DND-41 (cell line): ENCODE measurements around the gene COL25A1.

Source experiments
- ATAC-seq: fragments of 200-7000 bp; cut with Tn5 transposase; 3 replicates; pipeline ENCODE4 v1.9.1; 2021; ENCODE audit warnings: low read depth; ENCODE audit not compliant: insufficient read depth
- DNase-seq: peaks from one replicate; pipeline ENCODE4 v3.0.0-alpha.2; 2020
- H2AFZ ChIP-seq: 2 replicates; pipeline ENCODE4 v1.6.0; 2012; ENCODE audit warnings: low read depth, low read length
- H3K27ac ChIP-seq: 2 replicates; pipeline ENCODE4 v1.5.1; 2012; ENCODE audit warnings: low read length, inconsistent platforms
- H3K27me3 ChIP-seq: fragments of 200-600 bp; sonication (generic); 2 replicates; pipeline ENCODE4 v1.6.0; 2012; ENCODE audit warnings: low read length, mild to moderate bottlenecking, inconsistent platforms; ENCODE audit not compliant: insufficient read depth, poor library complexity
- H3K36me3 ChIP-seq: 2 replicates; pipeline ENCODE4 v1.5.1; 2012; ENCODE audit warnings: low read length, inconsistent platforms; ENCODE audit not compliant: insufficient read depth
- H3K4me1 ChIP-seq: 2 replicates; pipeline ENCODE4 v1.5.1; 2012; ENCODE audit warnings: mild to moderate bottlenecking, low read length; ENCODE audit not compliant: insufficient read depth
- H3K4me2 ChIP-seq: 2 replicates; pipeline ENCODE4 v1.6.0; 2012; ENCODE audit warnings: mild to moderate bottlenecking, moderate library complexity, low read length, inconsistent platforms; ENCODE audit not compliant: insufficient read depth
- H3K4me3 ChIP-seq, 2 experiments: fragments of 200-600 bp in 1 of 2; shearing (Covaris generic) in 1 of 2; 2 replicates each; pipeline ENCODE4 v1.5.1; 2012 to 2016; ENCODE audit warnings: inconsistent platforms in 2 of 2, low read length in 2 of 2, mild to moderate bottlenecking in 2 of 2, low read depth in 1 of 2, moderate library complexity in 1 of 2
- H3K79me2 ChIP-seq: 2 replicates; pipeline ENCODE4 v1.6.0; 2012; ENCODE audit warnings: low read length, inconsistent platforms; ENCODE audit not compliant: insufficient read depth
- H3K9ac ChIP-seq: 2 replicates; pipeline ENCODE4 v1.6.0; 2012; ENCODE audit warnings: low read depth, mild to moderate bottlenecking, inconsistent platforms, low read length, moderate library complexity
- H3K9me3 ChIP-seq: 2 replicates; pipeline ENCODE4 v1.5.1; 2012; ENCODE audit warnings: low read length, moderate library complexity, mild to moderate bottlenecking, inconsistent platforms; ENCODE audit not compliant: insufficient read depth, severe bottlenecking
- H4K20me1 ChIP-seq: 2 replicates; pipeline ENCODE4 v1.6.0; 2012; ENCODE audit warnings: low read length; ENCODE audit not compliant: insufficient read depth
- CTCF ChIP-seq: IDR thresholded peaks from 2 replicates; pipeline ENCODE4 v1.5.1; 2012; ENCODE audit warnings: borderline replicate concordance, low read length, moderate library complexity, mild to moderate bottlenecking; ENCODE audit not compliant: poor library complexity, severe bottlenecking; ENCODE audit errors: extremely low read depth
- EZH2 ChIP-seq: IDR thresholded peaks from 3 replicates; pipeline ENCODE4 v1.6.1; 2012; ENCODE audit warnings: borderline replicate concordance, low read depth, mild to moderate bottlenecking, moderate library complexity, low read length, inconsistent platforms; ENCODE audit not compliant: severe bottlenecking

COL25A1 gene

GRCh38 chr4:108772402-108772801 is 530.1 kb downstream of the COL25A1 start:
- H3K4me1 ChIP-seq: no peaks in the 10 kb centered on the region
- no peak overlapping the region for H3K9ac ChIP-seq
- no peak for ATAC-seq
- no peaks in the 10 kb centered on the region for H3K79me2 ChIP-seq
- no peaks in the 10 kb centered on the region for H3K36me3 ChIP-seq
- no peak overlapping the region for H3K4me2 ChIP-seq
- no peaks in the 10 kb centered on the region for H3K27me3 ChIP-seq
- DNase-seq: no peak
- H3K4me3 ChIP-seq: no peak overlapping the region
- H3K9me3 ChIP-seq: no peaks in the 10 kb centered on the region
- H3K27ac ChIP-seq: no peak overlapping the region
- H4K20me1 ChIP-seq: no peaks in the 10 kb centered on the region
- TF ChIP-seq CTCF (no peak), EZH2 (no peak)
- H2AFZ ChIP-seq: no peak overlapping the region

- H3K9ac ChIP-seq: no peak overlapping the region
- no peak for TF ChIP-seq CTCF
- no peak for TF ChIP-seq EZH2
- no peaks in the 10 kb centered on the region for H3K79me2 ChIP-seq
- peaks cover 13% of the 10 kb centered on the region for H3K4me1 ChIP-seq
- no peaks in the 10 kb centered on the region for H3K36me3 ChIP-seq
- no peaks in the 10 kb centered on the region for H4K20me1 ChIP-seq
- H3K4me3 ChIP-seq: no peak overlapping the region
- H3K27ac ChIP-seq: no peak overlapping the region
- ATAC-seq (no peak), DNase-seq (no peak)
- H3K27me3 ChIP-seq: peaks cover 7% of the 10 kb centered on the region
- no peak overlapping the region for H3K4me2 ChIP-seq
- peaks cover 4% of the 10 kb centered on the region for H3K9me3 ChIP-seq
- H2AFZ ChIP-seq: no peak overlapping the region
Observed at GRCh38 chr4:108766058-108766457, 536.4 kb downstream of the COL25A1 start.

GRCh38 chr4:108763986-108764385 is 538.5 kb downstream of the COL25A1 start:
- ATAC-seq (no peak), DNase-seq (no peak)
- peaks cover 4% of the 10 kb centered on the region for H3K9me3 ChIP-seq
- H3K36me3 ChIP-seq: no peaks in the 10 kb centered on the region
- peaks cover 7% of the 10 kb centered on the region for H3K27me3 ChIP-seq
- H3K4me3 ChIP-seq: no peak overlapping the region
- H3K79me2 ChIP-seq: no peaks in the 10 kb centered on the region
- no peaks in the 10 kb centered on the region for H4K20me1 ChIP-seq
- no peak overlapping the region for H3K9ac ChIP-seq
- H3K27ac ChIP-seq: no peak overlapping the region
- TF ChIP-seq CTCF (no peak), EZH2 (no peak)
- no peak overlapping the region for H3K4me2 ChIP-seq
- H2AFZ ChIP-seq: no peak overlapping the region
- peaks cover 13% of the 10 kb centered on the region for H3K4me1 ChIP-seq

GRCh38 chr4:108763226-108763593 is 539.2 kb downstream of the COL25A1 start:
- TF ChIP-seq CTCF: no peak
- TF ChIP-seq EZH2: no peak
- Histone ChIP-seq H3K9me3 (peaks cover 4% of the 10 kb centered on the region), H3K4me2 (no peak overlapping the region), H3K27me3 (peaks cover 7% of the 10 kb centered on the region), H3K36me3 (no peaks in the 10 kb centered on the region), H4K20me1 (no peaks in the 10 kb centered on the region), H3K9ac (no peak overlapping the region), H3K79me2 (no peaks in the 10 kb centered on the region), H2AFZ (no peak overlapping the region), H3K4me3 (no peak overlapping the region), H3K27ac (no peak overlapping the region), H3K4me1 (peaks cover 13% of the 10 kb centered on the region)
- DNase-seq: no peak
- no peak for ATAC-seq
